ENCODE results near the gene ZNRF3. TPM values are rescaled to one million over a fixed set of nuclear protein-coding genes. Genes with fewer than 3 reads are reported as not detected.

Gene ZNRF3
- total RNA-seq, 2 experiments from 2014 or later, result 1.2 to 1.3 TPM

DNA sequence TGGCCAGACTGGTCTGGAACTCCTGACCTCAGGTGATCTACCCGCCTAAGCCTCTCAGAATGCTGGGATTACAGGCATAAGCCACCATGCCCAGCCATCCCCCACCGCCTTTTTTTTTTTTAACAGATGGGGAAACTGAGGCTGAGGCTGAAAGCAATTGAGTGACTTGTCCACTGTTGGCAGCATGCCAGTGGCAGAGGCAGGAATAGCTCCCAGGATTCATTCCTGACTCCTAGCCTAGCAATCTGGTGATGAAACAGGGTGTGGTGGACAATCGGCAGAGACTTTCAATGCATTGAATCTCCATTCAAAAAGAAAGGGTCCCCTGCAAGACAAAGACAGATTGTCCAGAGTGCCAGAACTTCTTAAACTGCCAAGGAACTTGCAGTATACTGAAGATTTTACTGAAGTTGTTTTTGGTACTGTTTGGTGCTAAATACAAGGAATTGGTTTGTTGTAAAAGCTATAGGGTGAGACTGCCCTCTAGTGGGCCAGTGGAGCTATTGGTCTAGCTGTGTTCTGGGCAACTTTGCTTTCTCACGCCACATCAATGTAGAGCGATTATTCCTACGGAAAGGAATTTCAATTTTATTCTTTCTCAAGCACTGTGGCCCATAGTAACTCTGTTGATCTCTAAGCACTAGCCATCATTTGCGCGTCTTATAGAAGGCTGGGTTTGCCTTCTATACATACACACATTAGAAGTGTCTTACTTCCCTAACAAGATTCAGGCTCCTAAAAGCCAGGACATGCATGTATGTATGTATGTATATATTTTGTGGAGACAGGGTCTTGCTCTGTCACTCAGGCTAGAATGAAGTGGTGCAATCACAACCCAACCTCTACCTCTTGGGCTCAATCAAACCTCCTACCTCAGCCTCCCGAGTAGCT, 157.3 kb downstream of the ZNRF3 start:
- Mint-ChIP-seq H3K27me3 (ENCODE audit: low read depth) (peaks cover 11% of the 10 kb centered on the region), H3K27ac (no peak overlapping the region), H3K4me3 (no peak overlapping the region), H3K4me1 (ENCODE audit: low read depth) (peaks cover 13% of the 10 kb centered on the region), H3K9me3 (ENCODE audit: insufficient read depth) (no peaks in the 10 kb centered on the region), H3K36me3 (ENCODE audit: low read depth) (no peaks in the 10 kb centered on the region)
- ChIA-PET POLR2A (interaction anchor here (1.1 to 1.3 kb wide), 2 partner anchors 184 to 204 kb away, joined by 3 read pairs; no protein-coding TSS in a partner anchor), CTCF (interaction anchor here (0.8 to 9.8 kb wide), 47 partner anchors 9 to 461 kb away, joined by 3 to 95 read pairs (median 5); partner anchors contain the start of gene KREMEN1)
- DNase-seq (peak; percentile 81), ATAC-seq (peak; percentile 84)

GRCh38 chr22:29041408-29041807, 158.0 kb downstream of the ZNRF3 start:
- ATAC-seq, result no peak
- Mint-ChIP-seq H3K9me3 (ENCODE audit: insufficient read depth) (no peaks in the 10 kb centered on the region), H3K36me3 (ENCODE audit: low read depth) (no peaks in the 10 kb centered on the region), H3K4me1 (ENCODE audit: low read depth) (peaks cover 13% of the 10 kb centered on the region), H3K4me3 (no peak overlapping the region), H3K27me3 (ENCODE audit: low read depth) (peaks cover 7% of the 10 kb centered on the region), H3K27ac (no peak overlapping the region)
- ChIA-PET CTCF (interaction anchor here (0.8 to 9.8 kb wide), 36 partner anchors 9 to 441 kb away, joined by 3 to 95 read pairs (median 5); no protein-coding TSS in a partner anchor), POLR2A (no interaction called here)
- DNase-seq, result no peak

DNA sequence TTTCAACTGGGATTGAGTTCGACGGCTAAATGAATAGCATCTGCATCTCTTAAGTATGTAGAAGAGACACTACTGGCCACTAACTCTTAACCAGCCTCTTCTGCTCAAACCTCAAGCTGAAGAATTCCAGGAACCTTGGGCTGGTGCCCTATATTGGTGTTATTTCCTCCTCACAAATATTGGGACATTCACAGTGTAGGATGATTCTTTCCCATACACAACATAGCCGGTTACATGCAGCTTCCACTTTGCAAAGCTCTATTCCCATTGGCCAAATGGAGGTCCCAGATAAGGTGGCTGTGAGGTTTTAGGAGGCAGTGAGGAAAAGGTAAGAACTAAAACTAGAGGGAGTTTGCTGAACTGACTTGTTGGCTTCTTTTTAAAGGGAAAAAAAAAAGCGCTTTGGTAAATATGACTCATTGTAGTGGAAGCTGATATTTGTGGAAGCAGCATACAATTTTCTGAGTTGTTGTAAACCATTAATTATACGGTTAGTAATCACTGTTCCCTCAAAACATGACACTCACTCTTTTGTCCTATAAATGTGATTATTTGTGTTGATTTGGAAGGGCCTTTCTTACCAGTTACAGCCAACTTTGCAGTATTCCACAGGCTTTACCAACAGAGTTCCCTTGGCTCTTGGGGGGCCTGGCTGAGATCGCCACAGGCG, 160.7 kb downstream of the ZNRF3 start:
- CTCF ChIA-PET, result interaction anchor here (1.2 to 9.8 kb wide), 3 partner anchors 187 to 214 kb away, joined by 4 to 95 read pairs (median 6); no protein-coding TSS in a partner anchor
- DNase-seq (no peak), ATAC-seq (no peak)
- Mint-ChIP-seq H3K4me3 (no peak overlapping the region), H3K9me3 (ENCODE audit: insufficient read depth) (no peaks in the 10 kb centered on the region), H3K36me3 (ENCODE audit: low read depth) (no peaks in the 10 kb centered on the region), H3K27me3 (ENCODE audit: low read depth) (peaks cover 5% of the 10 kb centered on the region), H3K4me1 (ENCODE audit: low read depth) (peaks cover 13% of the 10 kb centered on the region), H3K27ac (no peak overlapping the region)
- POLR2A ChIA-PET, result no interaction called here

DNA sequence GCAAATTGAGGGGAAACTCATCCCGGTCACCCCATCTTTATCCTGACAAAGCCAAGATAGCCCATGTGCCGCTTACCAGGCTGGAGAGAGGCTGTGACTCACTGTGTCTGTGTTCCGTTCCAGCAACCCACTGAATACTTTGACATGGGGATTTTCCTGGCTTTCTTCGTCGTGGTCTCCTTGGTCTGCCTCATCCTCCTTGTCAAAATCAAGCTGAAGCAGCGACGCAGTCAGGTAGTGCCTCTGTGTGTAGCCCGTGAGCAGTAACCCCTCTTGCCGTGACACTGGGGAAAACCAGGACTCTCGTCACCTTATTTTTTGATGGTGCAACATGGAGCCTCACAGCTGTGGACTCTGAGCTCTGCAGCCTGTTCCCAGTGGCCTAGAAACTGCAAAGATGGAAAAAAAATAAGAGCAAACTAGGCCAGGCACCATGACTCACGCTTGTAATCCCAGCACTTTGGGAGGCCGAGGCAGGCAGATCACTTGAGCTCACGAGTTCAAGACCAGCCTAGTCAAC, 161.3 kb downstream of the ZNRF3 start:
- Mint-ChIP-seq H3K27ac (no peak overlapping the region), H3K4me1 (ENCODE audit: low read depth) (peaks cover 13% of the 10 kb centered on the region), H3K9me3 (ENCODE audit: insufficient read depth) (no peaks in the 10 kb centered on the region), H3K36me3 (ENCODE audit: low read depth) (no peaks in the 10 kb centered on the region), H3K27me3 (ENCODE audit: low read depth) (peaks cover 5% of the 10 kb centered on the region), H3K4me3 (no peak overlapping the region)
- CTCF ChIA-PET, result interaction anchor here (9.8 kb wide), 1 partner anchor 188 kb away, joined by 95 read pairs; no protein-coding TSS in a partner anchor
- no peak for DNase-seq
- POLR2A ChIA-PET, result no interaction called here
- no peak for ATAC-seq

DNA sequence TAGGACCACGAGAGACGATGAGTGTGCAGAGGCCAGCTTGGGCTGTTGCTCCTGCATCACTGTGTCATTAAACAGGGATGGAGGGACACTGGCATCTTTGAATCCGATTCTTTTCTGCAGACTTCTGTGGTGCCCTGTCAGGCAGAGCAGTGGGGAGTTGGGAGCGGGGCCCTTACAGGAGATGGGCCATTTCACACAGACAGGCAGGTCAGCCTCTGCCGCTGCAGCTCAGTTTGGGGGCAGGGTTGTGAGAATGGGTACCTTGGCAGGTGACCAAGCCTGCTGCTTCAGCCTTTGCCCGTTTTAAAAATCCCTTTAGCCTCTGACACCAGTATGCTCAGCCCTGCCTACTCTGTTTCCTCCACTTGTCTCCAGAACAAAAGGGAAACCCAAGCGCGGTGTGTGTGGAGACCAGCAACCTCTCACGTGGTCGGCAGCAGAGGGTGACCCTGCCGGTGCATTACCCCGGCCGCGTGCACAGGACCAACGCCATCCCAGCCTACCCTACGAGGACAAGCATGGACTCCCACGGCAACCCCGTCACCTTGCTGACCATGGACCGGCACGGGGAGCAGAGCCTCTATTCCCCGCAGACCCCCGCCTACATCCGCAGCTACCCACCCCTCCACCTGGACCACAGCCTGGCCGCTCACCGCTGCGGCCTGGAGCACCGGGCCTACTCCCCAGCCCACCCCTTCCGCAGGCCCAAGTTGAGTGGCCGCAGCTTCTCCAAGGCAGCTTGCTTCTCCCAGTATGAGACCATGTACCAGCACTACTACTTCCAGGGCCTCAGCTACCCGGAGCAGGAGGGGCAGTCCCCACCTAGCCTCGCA, 165.7 kb downstream of the ZNRF3 start:
- ChIA-PET POLR2A (no interaction called here), CTCF (interaction anchor here (1.5 kb wide), 1 partner anchor 8 kb away, joined by 5 read pairs; no protein-coding TSS in a partner anchor)
- Mint-ChIP-seq H3K36me3 (ENCODE audit: low read depth) (no peaks in the 10 kb centered on the region), H3K4me3 (no peak overlapping the region), H3K27ac (no peak overlapping the region), H3K9me3 (ENCODE audit: insufficient read depth) (no peaks in the 10 kb centered on the region), H3K4me1 (ENCODE audit: low read depth) (no peaks in the 10 kb centered on the region), H3K27me3 (ENCODE audit: low read depth) (no peaks in the 10 kb centered on the region)
- ATAC-seq (no peak), DNase-seq (no peak)

GRCh38 chr22:29049655-29050263, 166.4 kb downstream of the ZNRF3 start:
- Mint-ChIP-seq H3K27me3 (ENCODE audit: low read depth) (no peaks in the 10 kb centered on the region), H3K4me3 (no peak overlapping the region), H3K4me1 (ENCODE audit: low read depth) (no peaks in the 10 kb centered on the region), H3K9me3 (ENCODE audit: insufficient read depth) (no peaks in the 10 kb centered on the region), H3K36me3 (ENCODE audit: low read depth) (no peaks in the 10 kb centered on the region), H3K27ac (no peak overlapping the region)
- ChIA-PET CTCF (interaction anchor here (1.5 kb wide), 1 partner anchor 9 kb away, joined by 5 read pairs; no protein-coding TSS in a partner anchor), POLR2A (interaction anchor here (0.7 kb wide), 1 partner anchor 15 kb away, joined by 3 read pairs; no protein-coding TSS in a partner anchor)
- no peak for DNase-seq
- no peak for ATAC-seq

DNA sequence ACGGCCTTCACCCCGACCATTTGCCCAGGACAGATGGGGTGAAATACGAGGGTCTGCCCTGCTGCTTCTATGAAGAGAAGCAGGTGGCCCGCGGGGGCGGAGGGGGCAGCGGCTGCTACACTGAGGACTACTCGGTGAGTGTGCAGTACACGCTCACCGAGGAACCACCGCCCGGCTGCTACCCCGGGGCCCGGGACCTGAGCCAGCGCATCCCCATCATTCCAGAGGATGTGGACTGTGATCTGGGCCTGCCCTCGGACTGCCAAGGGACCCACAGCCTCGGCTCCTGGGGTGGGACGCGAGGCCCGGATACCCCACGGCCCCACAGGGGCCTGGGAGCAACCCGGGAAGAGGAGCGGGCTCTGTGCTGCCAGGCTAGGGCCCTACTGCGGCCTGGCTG, 167.1 kb downstream of the ZNRF3 start:
- H3K36me3 Mint-ChIP-seq (ENCODE audit: low read depth), result no peaks in the 10 kb centered on the region
- no peak overlapping the region for H3K4me3 Mint-ChIP-seq
- H3K27me3 Mint-ChIP-seq (ENCODE audit: low read depth), result peaks cover 4% of the 10 kb centered on the region
- ChIA-PET POLR2A (interaction anchor here (0.7 kb wide), 1 partner anchor 14 kb away, joined by 3 read pairs; no protein-coding TSS in a partner anchor), CTCF (interaction anchor here (1.5 kb wide), 1 partner anchor 9 kb away, joined by 5 read pairs; no protein-coding TSS in a partner anchor)
- H3K27ac Mint-ChIP-seq, result no peak overlapping the region
- ATAC-seq (no peak), DNase-seq (no peak)
- no peaks in the 10 kb centered on the region for H3K4me1 Mint-ChIP-seq (ENCODE audit: low read depth)
- H3K9me3 Mint-ChIP-seq (ENCODE audit: insufficient read depth), result no peaks in the 10 kb centered on the region

DNA sequence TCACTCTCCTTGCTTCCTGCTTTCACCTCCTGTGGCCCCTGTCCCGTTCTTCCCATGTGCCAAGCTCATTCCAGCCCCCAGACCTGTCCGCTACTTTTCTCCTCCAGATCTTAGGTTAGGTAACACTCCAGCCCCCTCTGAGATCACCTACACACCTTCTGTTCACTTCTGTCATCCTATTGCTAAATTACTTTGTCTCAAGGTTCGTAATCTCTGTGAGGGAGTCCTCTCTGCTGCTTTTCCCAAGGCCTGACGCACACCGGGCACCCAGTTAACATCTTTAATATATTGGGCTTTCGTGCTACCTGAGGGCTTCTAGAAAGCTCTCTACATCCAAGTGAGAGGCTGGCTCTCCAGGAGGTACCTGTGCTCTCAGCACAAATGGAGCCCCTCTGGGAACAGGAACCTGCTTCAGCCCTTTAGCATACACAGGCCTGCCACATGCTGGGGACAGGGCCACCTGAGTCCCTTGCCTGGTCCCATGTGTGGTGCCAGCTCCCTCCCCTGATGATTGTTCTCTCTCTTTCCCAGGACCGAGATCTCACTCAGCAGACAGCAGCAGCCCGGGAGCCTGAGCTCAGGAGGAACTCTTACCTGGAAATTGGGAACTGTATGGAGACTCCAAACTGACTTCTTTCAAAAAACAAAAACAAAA, 169.8 kb downstream of the ZNRF3 start:
- ChIA-PET POLR2A (no interaction called here), CTCF (interaction anchor here (1.2 to 1.6 kb wide), 3 partner anchors 11 to 452 kb away, joined by 4 to 6 read pairs (median 5); no protein-coding TSS in a partner anchor)
- Mint-ChIP-seq H3K27me3 (ENCODE audit: low read depth) (peaks cover 10% of the 10 kb centered on the region), H3K4me3 (no peak overlapping the region), H3K9me3 (ENCODE audit: insufficient read depth) (no peaks in the 10 kb centered on the region), H3K27ac (no peak overlapping the region), H3K36me3 (ENCODE audit: low read depth) (no peaks in the 10 kb centered on the region), H3K4me1 (ENCODE audit: low read depth) (no peaks in the 10 kb centered on the region)
- ATAC-seq, result no peak
- no peak for DNase-seq

DNA sequence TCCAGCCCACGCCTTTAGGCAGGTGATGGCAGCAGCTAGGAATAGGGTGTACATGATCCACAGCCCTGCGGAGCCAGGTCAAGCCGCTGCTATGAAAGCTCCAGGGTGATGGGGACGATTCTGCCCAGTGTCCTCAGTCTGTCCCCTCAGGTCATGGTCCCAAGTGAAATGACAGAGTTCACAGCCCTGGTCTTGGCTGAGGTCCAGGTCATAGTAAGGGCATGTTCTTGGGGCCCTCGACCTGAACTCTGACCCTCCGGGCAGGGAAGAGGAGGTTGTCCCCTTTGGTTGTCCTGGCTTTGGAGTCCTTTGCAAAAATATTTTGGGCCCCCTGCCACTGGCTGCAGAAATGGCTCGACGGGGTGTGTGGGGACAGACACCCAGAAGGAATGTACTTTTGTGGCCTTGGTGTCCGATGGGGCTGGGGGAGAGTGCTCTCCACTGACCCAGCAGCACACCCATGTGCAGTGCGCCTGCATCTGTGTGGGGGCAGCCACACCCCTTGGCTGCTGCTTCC, 170.9 kb downstream of the ZNRF3 start:
- CTCF ChIA-PET, result interaction anchor here (1.1 to 1.6 kb wide), 3 partner anchors 13 to 453 kb away, joined by 3 to 4 read pairs (median 4); no protein-coding TSS in a partner anchor
- POLR2A ChIA-PET, result no interaction called here
- H3K27ac Mint-ChIP-seq, result no peak overlapping the region
- no peaks in the 10 kb centered on the region for H3K4me1 Mint-ChIP-seq (ENCODE audit: low read depth)
- H3K9me3 Mint-ChIP-seq (ENCODE audit: insufficient read depth), result no peaks in the 10 kb centered on the region
- ATAC-seq, result no peak
- H3K36me3 Mint-ChIP-seq (ENCODE audit: low read depth), result no peaks in the 10 kb centered on the region
- peaks cover 10% of the 10 kb centered on the region for H3K27me3 Mint-ChIP-seq (ENCODE audit: low read depth)
- DNase-seq, result no peak
- H3K4me3 Mint-ChIP-seq, result no peak overlapping the region

DNA sequence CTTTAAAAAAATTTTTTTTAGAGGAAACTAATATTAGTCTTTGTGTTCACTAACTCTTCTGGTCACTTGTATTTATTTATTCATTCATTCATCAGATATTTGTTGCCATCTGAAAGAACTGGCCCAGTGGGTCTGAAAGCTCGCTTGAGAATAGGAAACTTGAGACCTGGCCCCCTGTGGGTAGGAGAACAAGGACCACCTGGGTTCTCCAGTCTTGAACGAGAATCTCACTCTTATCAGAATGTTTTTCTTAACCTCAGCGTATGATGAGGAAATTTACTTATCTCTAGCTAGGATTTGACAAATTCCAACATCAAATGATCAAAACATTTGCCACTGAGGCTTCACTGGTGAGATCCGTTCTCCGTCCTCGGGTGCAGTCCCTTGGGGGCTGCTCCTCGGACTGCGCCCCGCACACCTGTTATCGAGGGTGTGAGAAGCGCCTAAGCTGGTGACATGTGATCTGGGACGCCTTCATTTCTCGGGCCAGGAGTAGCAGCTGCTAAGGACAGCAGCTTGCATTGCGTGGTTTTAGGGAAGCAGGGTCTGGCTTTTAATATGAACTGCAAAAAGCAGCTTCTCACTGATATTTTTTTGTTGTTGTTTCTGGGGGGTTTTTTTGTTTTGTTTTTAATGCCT, 171.9 kb downstream of the ZNRF3 start:
- Mint-ChIP-seq H3K27me3 (ENCODE audit: low read depth) (peaks cover 15% of the 10 kb centered on the region), H3K36me3 (ENCODE audit: low read depth) (no peaks in the 10 kb centered on the region), H3K4me3 (no peak overlapping the region), H3K4me1 (ENCODE audit: low read depth) (no peaks in the 10 kb centered on the region), H3K9me3 (ENCODE audit: insufficient read depth) (no peaks in the 10 kb centered on the region), H3K27ac (no peak overlapping the region)
- ATAC-seq (no peak), DNase-seq (no peak)
- ChIA-PET CTCF (interaction anchor here (1.1 to 1.9 kb wide), 4 partner anchors 14 to 98 kb away, joined by 3 to 7 read pairs (median 4); no protein-coding TSS in a partner anchor), POLR2A (no interaction called here)
